ENCODE data around the gene SYP. TPM values are rescaled to one million over a fixed set of nuclear protein-coding genes. Genes with fewer than 3 reads are reported as not detected.

Gene SYP
- total RNA-seq, 1 donor from 2014 or later, result 0.27 TPM

- no peaks in the 10 kb centered on the region for H3K36me3 Mint-ChIP-seq
- H3K27me3 Mint-ChIP-seq (ENCODE audit: low read depth), result peaks cover 24% of the 10 kb centered on the region
- no peak for TF ChIP-seq CTCF (IDR thresholded peaks at IDR 0.05; ENCODE audit: unreplicated experiment)
- peaks cover 26% of the 10 kb centered on the region for H3K9me3 Mint-ChIP-seq
- H3K27ac Mint-ChIP-seq, result no peak overlapping the region
- peaks cover 5% of the 10 kb centered on the region for H3K4me1 Mint-ChIP-seq
- no peak overlapping the region for H3K4me3 Mint-ChIP-seq
- no peak for DNase-seq (ENCODE audit: low spot score in 2 of 2, unreplicated experiment in 2 of 2)
Measured at GRCh38 chrX:49197543-49198087, 2.4 kb downstream of the SYP start.

- DNase-seq (ENCODE audit: low spot score in 2 of 2, unreplicated experiment in 2 of 2), result no peak
- H3K27ac Mint-ChIP-seq, result no peak overlapping the region
- peaks cover 16% of the 10 kb centered on the region for H3K27me3 Mint-ChIP-seq (ENCODE audit: low read depth)
- no peak overlapping the region for H3K4me3 Mint-ChIP-seq
- TF ChIP-seq CTCF (IDR thresholded peaks at IDR 0.05; ENCODE audit: unreplicated experiment), result no peak
- H3K4me1 Mint-ChIP-seq, result peaks cover 11% of the 10 kb centered on the region
- peaks cover 31% of the 10 kb centered on the region for H3K9me3 Mint-ChIP-seq
- no peaks in the 10 kb centered on the region for H3K36me3 Mint-ChIP-seq
Measured at GRCh38 chrX:49193542-49193964, 6.4 kb downstream of the SYP start.

- no peak overlapping the region for H3K27ac Mint-ChIP-seq
- peak; percentile 67 for TF ChIP-seq CTCF (IDR thresholded peaks at IDR 0.05; ENCODE audit: unreplicated experiment)
- DNase-seq (ENCODE audit: low spot score in 2 of 2, unreplicated experiment in 2 of 2), result no peak
Measured at GRCh38 chrX:49192722-49193328, 7.2 kb downstream of the SYP start.

GRCh38 chrX:49191574-49192011 is 8.4 kb downstream of the SYP start:
- TF ChIP-seq CTCF (IDR thresholded peaks at IDR 0.05; ENCODE audit: unreplicated experiment), result no peak
- no peaks in the 10 kb centered on the region for H3K36me3 Mint-ChIP-seq
- no peak for DNase-seq (ENCODE audit: low spot score in 2 of 2, unreplicated experiment in 2 of 2)
- peaks cover 20% of the 10 kb centered on the region for H3K4me1 Mint-ChIP-seq
- peak overlapping the region; percentile 91 for H3K27ac Mint-ChIP-seq
- H3K4me3 Mint-ChIP-seq, result peak overlapping the region; percentile 81
- peaks cover 2% of the 10 kb centered on the region for H3K27me3 Mint-ChIP-seq (ENCODE audit: low read depth)
- peaks cover 25% of the 10 kb centered on the region for H3K9me3 Mint-ChIP-seq

More at GRCh38 chrX:49192722-49193328, 7.2 kb downstream of the SYP start:
- peaks cover 11% of the 10 kb centered on the region for H3K4me1 Mint-ChIP-seq
- peaks cover 8% of the 10 kb centered on the region for H3K27me3 Mint-ChIP-seq (ENCODE audit: low read depth)
- H3K4me3 Mint-ChIP-seq, result peak overlapping the region; percentile 17
- no peaks in the 10 kb centered on the region for H3K36me3 Mint-ChIP-seq
- H3K9me3 Mint-ChIP-seq, result peaks cover 25% of the 10 kb centered on the region

GRCh38 chrX:49190821-49191573 is 9.0 kb downstream of the SYP start:
- Mint-ChIP-seq H3K4me1 (peaks cover 22% of the 10 kb centered on the region), H3K27me3 (ENCODE audit: low read depth) (no peaks in the 10 kb centered on the region), H3K4me3 (peak overlapping the region; percentile 81), H3K9me3 (peaks cover 25% of the 10 kb centered on the region), H3K27ac (peak overlapping the region; percentile 91), H3K36me3 (no peaks in the 10 kb centered on the region)
- TF ChIP-seq CTCF (IDR thresholded peaks at IDR 0.05; ENCODE audit: unreplicated experiment), result no peak
- peak; percentile 79 to 80 for DNase-seq (ENCODE audit: low spot score in 2 of 2, unreplicated experiment in 2 of 2)

Measured in mesothelial cell of epicardium (in vitro differentiated cells).